SK-N-MC (cell line): Measurements from ENCODE around the gene CASZ1.

Experiments
- EZH2 ChIP-seq: fragments of 200-600 bp; sonication (generic); IDR thresholded peaks from one replicate; pipeline ENCODE4 v1.6.1; 2017; ENCODE audit warnings: antibody characterized with exemption
- FOXP2 ChIP-seq: optimal IDR thresholded peaks from 2 replicates; pipeline ENCODE3; 2011; ENCODE audit warnings: mild to moderate bottlenecking, moderate library complexity; ENCODE audit not compliant: insufficient read depth; ENCODE audit errors: extremely low read length, control extremely low read depth
- POLR2AphosphoS5 ChIP-seq: IDR thresholded peaks from 2 replicates; pipeline ENCODE4 v1.6.1; 2012; ENCODE audit warnings: mild to moderate bottlenecking, low read depth, low read length, borderline replicate concordance

GRCh38 chr1:10626131-10626731 lies 170.2 kb downstream of the CASZ1 start:
- TF ChIP-seq FOXP2 (no peak), EZH2 (no peak), POLR2AphosphoS5 (no peak)
